OCI-LY1 (cell line): ENCODE data around the gene IKZF2.

Source experiments
- H2AFZ ChIP-seq: fragments of 200-600 bp; sonication (generic), shearing (Covaris generic); 2 replicates; pipeline ENCODE4 v1.6.0; 2014; ENCODE audit warnings: antibody characterized with exemption, mild to moderate bottlenecking, low read length
- H3F3A ChIP-seq: fragments of 200-600 bp; sonication (generic), shearing (Covaris generic); 2 replicates; pipeline ENCODE4 v1.6.0; 2014; ENCODE audit warnings: mild to moderate bottlenecking, antibody characterized with exemption, low read length, moderate library complexity; ENCODE audit not compliant: insufficient read depth
- H3K27ac ChIP-seq: fragments of 200-600 bp; sonication (generic); 2 replicates; pipeline ENCODE4 v1.5.1; 2014; ENCODE audit warnings: low read length, mixed run types, mild to moderate bottlenecking, low read depth; ENCODE audit not compliant: poor library complexity, severe bottlenecking
- H3K27me3 ChIP-seq: fragments of 200-600 bp; sonication (generic); 2 replicates; pipeline ENCODE4 v1.6.0; 2014; ENCODE audit warnings: antibody characterized with exemption, mild to moderate bottlenecking, low read length, moderate library complexity; ENCODE audit not compliant: insufficient read depth
- H3K36me3 ChIP-seq: fragments of 200-600 bp; sonication (generic); 2 replicates; pipeline ENCODE4 v1.6.1; 2014; ENCODE audit warnings: mild to moderate bottlenecking, antibody characterized with exemption, low read length, moderate library complexity, mixed read lengths; ENCODE audit not compliant: insufficient read depth
- H3K4me1 ChIP-seq: fragments of 200-600 bp; sonication (generic); 2 replicates; pipeline ENCODE4 v1.5.1; 2014; ENCODE audit warnings: mild to moderate bottlenecking, low read length, moderate library complexity; ENCODE audit not compliant: insufficient read depth, severe bottlenecking
- H3K4me2 ChIP-seq: fragments of 200-600 bp; sonication (generic), shearing (Covaris generic); 2 replicates; pipeline ENCODE4 v1.6.1; 2014; ENCODE audit warnings: low read length
- H3K4me3 ChIP-seq: fragments of 200-600 bp; sonication (generic); 2 replicates; pipeline ENCODE4 v1.5.1; 2014; ENCODE audit warnings: low read length, low read depth, mild to moderate bottlenecking, mixed read lengths; ENCODE audit not compliant: poor library complexity, severe bottlenecking
- H3K79me2 ChIP-seq: fragments of 200-600 bp; shearing (Covaris generic); 2 replicates; pipeline ENCODE4 v1.6.1; 2016; ENCODE audit warnings: mixed run types, low read length, mixed read lengths; ENCODE audit not compliant: insufficient read depth
- H3K9ac ChIP-seq: fragments of 200-600 bp; sonication (generic), shearing (Covaris generic); 2 replicates; pipeline ENCODE4 v1.6.1; 2014; ENCODE audit warnings: mild to moderate bottlenecking, low read length, mixed read lengths
- H3K9me2 ChIP-seq: fragments of 200-600 bp; sonication (generic), shearing (Covaris generic); 2 replicates; pipeline ENCODE4 v1.6.1; 2014; ENCODE audit warnings: low read depth, mild to moderate bottlenecking, low read length, mixed read lengths
- H3K9me3 ChIP-seq: fragments of 200-600 bp; shearing (Covaris generic); 2 replicates; pipeline ENCODE4 v1.6.1; 2014; ENCODE audit warnings: low read length, mixed read lengths
- H4K20me1 ChIP-seq: fragments of 200-600 bp; sonication (generic), shearing (Covaris generic); 2 replicates; pipeline ENCODE4 v1.6.0; 2016; ENCODE audit warnings: mild to moderate bottlenecking, low read length; ENCODE audit not compliant: insufficient read depth
- CTCF ChIP-seq: fragments of 200-600 bp; sonication (generic), shearing (Covaris generic); IDR thresholded peaks from 2 replicates; pipeline ENCODE4 v1.5.1; 2017; ENCODE audit warnings: mild to moderate bottlenecking, antibody characterized with exemption, low read length, moderate library complexity, mixed read lengths
- EZH2 ChIP-seq: fragments of 200-600 bp; sonication (generic), shearing (Covaris generic); IDR thresholded peaks from 2 replicates; pipeline ENCODE4 v1.8.0; 2017; ENCODE audit warnings: borderline replicate concordance, mixed run types, mild to moderate bottlenecking, antibody characterized with exemption, low read length, moderate library complexity, mixed read lengths

The IKZF2 gene

DNA sequence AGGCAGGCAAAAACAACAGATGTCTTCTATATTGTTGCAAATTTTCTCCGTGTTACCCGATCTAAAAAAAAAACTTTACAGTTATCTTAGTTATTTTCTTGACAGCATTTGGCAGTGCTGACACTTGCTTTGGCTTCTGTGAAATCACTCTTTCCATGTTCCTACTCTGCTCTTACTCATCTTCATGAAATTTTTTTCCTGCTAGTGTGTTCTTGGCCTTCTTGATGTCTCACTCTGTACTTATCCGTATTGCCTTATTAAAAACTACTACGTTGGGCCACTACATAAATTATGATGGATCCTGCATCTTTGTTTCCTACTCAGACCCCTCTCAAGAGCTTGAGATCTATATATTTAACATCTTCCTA is 134.4 kb downstream of the IKZF2 start:
- Histone ChIP-seq H3K27ac (no peak overlapping the region), H3K4me3 (no peak overlapping the region), H3K4me1 (no peaks in the 10 kb centered on the region), H2AFZ (no peak overlapping the region), H3K36me3 (peaks cover 99% of the 10 kb centered on the region), H3K9ac (no peak overlapping the region), H3K4me2 (no peak overlapping the region), H4K20me1 (no peaks in the 10 kb centered on the region), H3K27me3 (no peaks in the 10 kb centered on the region), H3K9me3 (no peaks in the 10 kb centered on the region), H3K9me2 (no peaks in the 10 kb centered on the region), H3K79me2 (no peaks in the 10 kb centered on the region), H3F3A (no peaks in the 10 kb centered on the region)
- TF ChIP-seq EZH2 (no peak), CTCF (no peak)

- Histone ChIP-seq H3K79me2 (no peaks in the 10 kb centered on the region), H3K27me3 (no peaks in the 10 kb centered on the region), H3F3A (no peaks in the 10 kb centered on the region), H4K20me1 (no peaks in the 10 kb centered on the region), H3K4me1 (no peaks in the 10 kb centered on the region), H3K4me2 (no peak overlapping the region), H3K9me3 (no peaks in the 10 kb centered on the region), H3K9ac (no peak overlapping the region), H2AFZ (no peak overlapping the region), H3K4me3 (no peak overlapping the region), H3K36me3 (peaks cover 99% of the 10 kb centered on the region), H3K9me2 (no peaks in the 10 kb centered on the region), H3K27ac (no peak overlapping the region)
- TF ChIP-seq CTCF (no peak), EZH2 (no peak)
These were observed 135.0 kb downstream of the IKZF2 start for GRCh38 chr2:213016166-213016983.

DNA sequence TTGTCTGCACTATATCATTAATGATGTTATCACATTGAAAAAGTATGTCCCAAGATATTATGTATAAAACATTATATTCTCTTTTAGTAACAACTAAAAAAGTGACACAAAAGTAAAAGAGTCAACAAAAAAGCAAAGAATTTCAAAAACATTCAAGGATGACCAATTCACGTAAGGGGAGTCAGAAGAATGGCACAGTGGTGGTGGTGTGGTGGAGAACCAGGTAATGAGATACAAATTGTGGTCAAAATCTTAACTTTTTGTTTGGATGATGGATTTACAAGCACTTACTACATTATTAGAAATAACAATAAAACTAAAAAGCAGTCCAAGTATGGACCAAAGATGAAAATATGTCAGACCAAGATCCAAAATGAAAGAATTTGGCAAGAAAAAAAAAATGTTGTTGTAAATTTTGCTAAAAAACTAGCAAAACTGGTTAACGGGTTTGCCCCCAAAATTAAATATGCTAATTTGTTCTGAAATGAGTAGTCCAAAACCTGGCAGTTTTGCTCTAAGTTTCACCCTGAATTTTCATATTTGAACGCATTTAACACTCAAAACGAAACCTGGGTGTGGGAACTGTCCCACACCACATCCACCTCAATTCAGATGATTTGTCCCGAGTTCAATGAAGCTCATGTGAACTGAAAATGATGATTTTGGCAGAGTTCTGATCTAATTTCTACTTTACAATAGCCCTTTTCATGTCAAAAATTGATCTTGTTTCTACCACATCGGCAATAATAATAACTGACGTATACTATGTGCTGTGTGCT is 135.8 kb downstream of the IKZF2 start:
- no peak for TF ChIP-seq EZH2
- no peaks in the 10 kb centered on the region for H4K20me1 ChIP-seq
- H3K9me2 ChIP-seq, result no peaks in the 10 kb centered on the region
- no peak overlapping the region for H3K27ac ChIP-seq
- H3K36me3 ChIP-seq, result peaks cover 99% of the 10 kb centered on the region
- no peaks in the 10 kb centered on the region for H3K9me3 ChIP-seq
- no peak overlapping the region for H3K4me2 ChIP-seq
- no peaks in the 10 kb centered on the region for H3F3A ChIP-seq
- no peak overlapping the region for H3K4me3 ChIP-seq
- no peak overlapping the region for H3K9ac ChIP-seq
- H3K4me1 ChIP-seq, result no peaks in the 10 kb centered on the region
- H3K27me3 ChIP-seq, result no peaks in the 10 kb centered on the region
- no peak overlapping the region for H2AFZ ChIP-seq
- no peaks in the 10 kb centered on the region for H3K79me2 ChIP-seq
